Cardiac muscle cell (in vitro differentiated cells and primary cell): ENCODE measurements around the gene EPB41L1. TPM values are rescaled to one million over a fixed set of nuclear protein-coding genes. Genes with fewer than 3 reads are reported as not detected.

ENCODE experiments used
- DNase-seq, 2 donors: peaks; one replicate each; pipeline versions ENCODE4 v3.0.0 to v3.0.0-alpha.2; 2010 to 2017; ENCODE audit warnings: low read depth in 1 of 2, low spot score in 1 of 2
- H3K27ac ChIP-seq: fragments of 200-600 bp; sonication (generic); 2 replicates; pipeline ENCODE4 v1.5.1; 2016
- H3K27me3 ChIP-seq: fragments of 200-600 bp; sonication (generic); 2 replicates; pipeline ENCODE4 v1.6.0; 2016; ENCODE audit warnings: control low read depth
- H3K36me3 ChIP-seq: fragments of 200-600 bp; sonication (generic); 2 replicates; pipeline ENCODE4 v1.5.1; 2016; ENCODE audit warnings: control low read depth
- H3K4me1 ChIP-seq: fragments of 200-600 bp; sonication (generic); 2 replicates; pipeline ENCODE4 v1.8.1; 2017; ENCODE audit warnings: low read depth, mild to moderate bottlenecking, mixed run types
- H3K4me3 ChIP-seq: fragments of 200-600 bp; sonication (generic); 2 replicates; pipeline ENCODE4 v1.5.1; 2016; ENCODE audit warnings: mild to moderate bottlenecking
- H3K9me3 ChIP-seq: fragments of 200-600 bp; sonication (generic); 2 replicates; pipeline ENCODE4 v1.5.1; 2017; ENCODE audit warnings: low read depth, mild to moderate bottlenecking, control low read depth
- polyA plus RNA-seq: library from polyadenylated mRNA; unstranded; fragments of >200 nt; fragmentation: Nextera tagmentation; extraction: Ambion mirVana; gene quantifications from 2 replicates; pipeline ENCODE4 v1.2.1, GENCODE V29; 2016
- total RNA-seq: library from RNA; depleted of rRNA; stranded (reverse); fragments of >200 nt; gene quantifications from 2 replicates; pipeline ENCODE4 v1.2.3, GENCODE V29; 2016
- TF ChIP-seq, protein P1 (sequence below): IDR thresholded peaks from 2 replicates; pipeline ENCODE4 v1.5.1; 2012; ENCODE audit warnings: low read depth, mild to moderate bottlenecking, low read length

The EPB41L1 gene
- total and polyA plus RNA-seq, 2 experiments from 2014 or later = 34.3 to 83.5 TPM

DNA sequence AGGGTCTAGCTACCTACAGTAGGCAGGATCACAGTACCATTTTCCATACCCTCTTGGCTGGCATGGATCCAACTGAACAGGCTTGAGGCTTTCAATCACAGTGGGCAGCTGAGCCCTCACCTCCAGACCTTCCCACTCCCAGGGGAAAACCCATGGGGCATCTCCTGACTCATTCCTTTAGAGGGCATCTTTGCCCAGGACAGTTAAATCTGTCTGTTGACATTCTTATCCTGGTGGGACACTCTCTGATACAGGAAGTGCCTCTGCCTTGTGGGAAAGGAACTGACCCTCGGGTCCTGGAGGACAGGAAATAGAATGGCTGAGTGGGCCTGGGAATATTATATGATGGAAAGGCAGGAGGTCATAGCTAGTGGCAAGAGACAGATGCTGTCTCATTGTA is 10.2 kb upstream of the EPB41L1 start:
- H3K4me3 ChIP-seq = no peak overlapping the region
- H3K9me3 ChIP-seq = no peaks in the 10 kb centered on the region
- no peak for DNase-seq
- H3K4me1 ChIP-seq = peaks cover 31% of the 10 kb centered on the region
- no peak overlapping the region for H3K27ac ChIP-seq
- H3K27me3 ChIP-seq = no peaks in the 10 kb centered on the region
- TF ChIP-seq, protein P1, sequence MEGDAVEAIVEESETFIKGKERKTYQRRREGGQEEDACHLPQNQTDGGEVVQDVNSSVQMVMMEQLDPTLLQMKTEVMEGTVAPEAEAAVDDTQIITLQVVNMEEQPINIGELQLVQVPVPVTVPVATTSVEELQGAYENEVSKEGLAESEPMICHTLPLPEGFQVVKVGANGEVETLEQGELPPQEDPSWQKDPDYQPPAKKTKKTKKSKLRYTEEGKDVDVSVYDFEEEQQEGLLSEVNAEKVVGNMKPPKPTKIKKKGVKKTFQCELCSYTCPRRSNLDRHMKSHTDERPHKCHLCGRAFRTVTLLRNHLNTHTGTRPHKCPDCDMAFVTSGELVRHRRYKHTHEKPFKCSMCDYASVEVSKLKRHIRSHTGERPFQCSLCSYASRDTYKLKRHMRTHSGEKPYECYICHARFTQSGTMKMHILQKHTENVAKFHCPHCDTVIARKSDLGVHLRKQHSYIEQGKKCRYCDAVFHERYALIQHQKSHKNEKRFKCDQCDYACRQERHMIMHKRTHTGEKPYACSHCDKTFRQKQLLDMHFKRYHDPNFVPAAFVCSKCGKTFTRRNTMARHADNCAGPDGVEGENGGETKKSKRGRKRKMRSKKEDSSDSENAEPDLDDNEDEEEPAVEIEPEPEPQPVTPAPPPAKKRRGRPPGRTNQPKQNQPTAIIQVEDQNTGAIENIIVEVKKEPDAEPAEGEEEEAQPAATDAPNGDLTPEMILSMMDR = no peak
- no peaks in the 10 kb centered on the region for H3K36me3 ChIP-seq

DNA sequence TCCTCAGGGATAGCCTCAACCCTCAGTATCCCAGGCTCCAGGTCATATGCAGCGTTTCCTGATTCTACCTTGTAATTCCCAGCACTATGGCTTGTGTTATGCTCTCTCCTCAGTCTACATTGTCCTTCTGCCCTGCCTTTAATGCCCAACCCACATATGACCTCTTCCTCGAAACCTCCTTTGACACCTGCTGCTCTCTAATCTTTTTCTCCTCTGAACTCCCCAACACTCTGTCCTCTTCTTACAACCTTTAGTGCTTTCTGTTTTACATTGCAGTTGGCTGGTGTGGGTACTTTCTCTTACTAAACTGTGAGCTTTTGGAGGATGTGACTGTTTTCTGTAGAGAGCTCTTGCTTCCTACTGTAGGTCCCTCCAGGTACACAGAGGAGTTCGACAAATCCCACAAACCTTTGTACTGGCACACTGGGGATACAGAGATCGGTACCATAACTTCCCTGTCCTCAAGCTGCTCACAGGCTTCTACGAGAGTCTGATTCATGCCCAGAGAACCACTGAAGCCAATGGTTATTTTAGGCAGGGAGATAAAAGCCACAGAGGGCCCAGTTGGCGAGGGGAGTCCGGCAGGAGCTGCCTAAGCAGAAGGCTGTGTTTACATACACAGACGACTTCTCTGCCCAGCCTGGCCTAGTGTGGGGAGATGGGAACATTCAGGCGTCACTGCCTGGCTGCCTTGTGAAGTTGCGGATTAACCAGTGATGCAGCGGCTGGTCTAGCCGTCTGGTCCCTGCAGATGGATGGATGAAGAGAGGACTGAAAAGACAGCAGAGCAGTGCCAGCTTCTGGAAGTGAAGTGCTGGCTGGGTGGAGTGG is 8.4 kb upstream of the EPB41L1 start:
- Histone ChIP-seq H3K36me3 (no peaks in the 10 kb centered on the region), H3K27me3 (no peaks in the 10 kb centered on the region), H3K27ac (peak overlapping the region; percentile 89), H3K4me1 (peaks cover 39% of the 10 kb centered on the region), H3K9me3 (no peaks in the 10 kb centered on the region), H3K4me3 (no peak overlapping the region)
- DNase-seq = peak; percentile 32 to 49
- TF ChIP-seq, protein P1 = no peak

DNA sequence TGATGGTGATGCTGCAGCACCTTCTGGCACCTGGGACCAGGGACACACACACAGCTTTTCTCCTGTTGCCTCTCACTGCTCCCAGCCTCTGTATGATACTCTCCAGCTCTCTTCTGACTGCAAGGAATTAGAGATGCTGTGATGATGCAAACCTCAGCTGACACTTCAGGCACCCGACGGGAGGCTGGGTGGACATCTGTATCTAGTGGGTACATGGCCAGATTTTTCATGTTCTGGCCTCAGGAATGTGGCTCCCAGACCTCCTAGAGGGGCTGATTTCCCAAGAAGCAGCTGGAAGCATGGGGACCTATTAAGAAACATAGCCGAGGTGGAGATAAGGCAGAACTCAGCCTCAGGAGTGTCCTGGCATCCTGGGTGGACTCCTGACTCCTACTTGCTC is 6.8 kb upstream of the EPB41L1 start:
- TF ChIP-seq, protein P1 = no peak
- DNase-seq = peak in 1 of 2 donors; percentile 98

DNA sequence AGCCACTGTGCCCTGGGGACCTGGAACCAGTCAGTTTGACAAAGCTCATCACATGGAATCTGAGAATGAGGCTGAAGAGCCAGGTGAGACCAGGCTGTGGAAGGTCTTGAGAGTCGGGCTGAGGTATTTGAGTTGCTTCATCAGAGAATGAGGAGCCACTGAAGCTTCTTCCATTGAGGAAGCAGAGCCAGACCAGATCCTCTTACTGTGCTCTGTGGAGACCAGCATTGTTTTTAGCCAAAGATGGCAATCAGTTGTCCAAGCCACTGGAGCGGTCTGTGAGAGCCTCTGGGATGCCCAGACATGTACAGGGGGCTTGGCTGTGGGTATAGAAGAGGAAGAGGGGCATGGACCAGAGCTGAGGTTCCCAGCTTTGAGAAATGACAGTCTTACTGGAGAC is 6.1 kb upstream of the EPB41L1 start:
- no peak overlapping the region for H3K27ac ChIP-seq
- H3K27me3 ChIP-seq = no peaks in the 10 kb centered on the region
- peaks cover 37% of the 10 kb centered on the region for H3K4me1 ChIP-seq
- no peak for DNase-seq
- no peaks in the 10 kb centered on the region for H3K9me3 ChIP-seq
- H3K36me3 ChIP-seq = no peaks in the 10 kb centered on the region
- no peak overlapping the region for H3K4me3 ChIP-seq
- TF ChIP-seq, protein P1 = no peak

More for the DNA sequence above, 6.8 kb upstream of the EPB41L1 start:
- H3K36me3 ChIP-seq = no peaks in the 10 kb centered on the region
- H3K27ac ChIP-seq = no peak overlapping the region
- no peaks in the 10 kb centered on the region for H3K9me3 ChIP-seq
- H3K27me3 ChIP-seq = no peaks in the 10 kb centered on the region
- peaks cover 38% of the 10 kb centered on the region for H3K4me1 ChIP-seq
- H3K4me3 ChIP-seq = no peak overlapping the region

DNA sequence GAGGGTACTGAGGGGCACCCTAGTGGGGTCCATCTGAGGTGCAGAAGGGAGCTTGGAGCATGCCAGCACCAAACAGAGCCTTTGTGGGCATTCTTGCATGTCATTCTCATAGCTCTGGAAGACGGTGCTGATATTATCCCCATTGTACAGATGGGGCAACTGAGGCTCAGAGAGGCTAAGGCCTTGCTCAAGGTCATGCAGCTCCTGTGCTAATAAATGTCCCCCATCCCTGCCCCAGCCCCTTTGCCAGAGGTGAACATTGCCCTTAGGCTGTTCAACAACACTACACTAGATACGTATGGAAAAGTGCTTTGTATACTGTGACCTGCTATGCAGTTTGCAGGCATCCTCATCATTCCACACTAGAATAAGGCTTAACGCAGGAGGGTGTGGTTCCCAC is 5.5 kb upstream of the EPB41L1 start:
- no peak for DNase-seq
- Histone ChIP-seq H3K9me3 (no peaks in the 10 kb centered on the region), H3K27me3 (no peaks in the 10 kb centered on the region), H3K27ac (no peak overlapping the region), H3K4me3 (no peak overlapping the region), H3K36me3 (no peaks in the 10 kb centered on the region), H3K4me1 (peaks cover 40% of the 10 kb centered on the region)
- TF ChIP-seq, protein P1 = no peak
